LNCaP clone FGC (cell line): ENCODE data around the gene MROH8.

Source experiments
- DNase-seq: peaks from one replicate; pipeline ENCODE4 v3.0.0-alpha.2; 2011; ENCODE audit warnings: low read depth
- H3K4me3 ChIP-seq: 2 replicates; pipeline ENCODE4 v1.5.1; 2011; ENCODE audit warnings: mild to moderate bottlenecking, low read depth, low read length, control low read depth
- CTCF ChIP-seq: IDR thresholded peaks from 2 replicates; pipeline ENCODE4 v1.5.1; 2012; ENCODE audit warnings: mild to moderate bottlenecking; ENCODE audit not compliant: control insufficient read depth, insufficient read depth; ENCODE audit errors: extremely low read depth

Gene MROH8

GRCh38 chr20:37192137-37192854 is 12.9 kb upstream of the MROH8 start:
- DNase-seq, result peak; percentile 89
- peak; percentile 92 for TF ChIP-seq CTCF
- H3K4me3 ChIP-seq, result no peak overlapping the region

GRCh38 chr20:37190354-37191112 is 11.2 kb upstream of the MROH8 start:
- no peak for TF ChIP-seq CTCF
- no peak overlapping the region for H3K4me3 ChIP-seq
- DNase-seq, result no peak

- no peak overlapping the region for H3K4me3 ChIP-seq
- DNase-seq, result no peak
Measured at GRCh38 chr20:37189416-37190016, 10.2 kb upstream of the MROH8 start.

DNA sequence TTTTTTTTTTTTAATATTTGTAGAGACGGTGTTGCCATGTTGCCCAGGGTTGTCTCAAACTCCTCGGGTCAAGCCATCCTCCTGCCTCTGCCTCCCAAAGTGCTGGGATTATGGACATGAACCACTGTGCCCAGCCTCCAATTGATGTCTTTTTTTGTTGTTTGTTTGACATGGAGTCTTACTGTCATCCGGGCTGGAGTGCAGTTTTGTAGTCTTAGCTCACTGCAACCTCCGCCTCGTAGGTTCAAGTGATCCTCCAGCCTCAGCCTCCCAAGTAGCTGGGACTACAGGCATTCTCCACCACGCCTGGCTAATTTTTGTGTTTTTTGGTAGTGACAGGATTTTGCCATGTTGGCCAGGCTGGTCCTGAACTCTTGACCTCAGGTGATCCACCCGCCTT is 9.4 kb upstream of the MROH8 start:
- DNase-seq, result no peak
- H3K4me3 ChIP-seq, result no peak overlapping the region
- no peak for TF ChIP-seq CTCF

More at GRCh38 chr20:37189416-37190016, 10.2 kb upstream of the MROH8 start:
- TF ChIP-seq CTCF, result no peak

- TF ChIP-seq CTCF, result no peak
- no peak for DNase-seq
- no peak overlapping the region for H3K4me3 ChIP-seq
Measured at GRCh38 chr20:37185686-37186085, 6.3 kb upstream of the MROH8 start.

DNA sequence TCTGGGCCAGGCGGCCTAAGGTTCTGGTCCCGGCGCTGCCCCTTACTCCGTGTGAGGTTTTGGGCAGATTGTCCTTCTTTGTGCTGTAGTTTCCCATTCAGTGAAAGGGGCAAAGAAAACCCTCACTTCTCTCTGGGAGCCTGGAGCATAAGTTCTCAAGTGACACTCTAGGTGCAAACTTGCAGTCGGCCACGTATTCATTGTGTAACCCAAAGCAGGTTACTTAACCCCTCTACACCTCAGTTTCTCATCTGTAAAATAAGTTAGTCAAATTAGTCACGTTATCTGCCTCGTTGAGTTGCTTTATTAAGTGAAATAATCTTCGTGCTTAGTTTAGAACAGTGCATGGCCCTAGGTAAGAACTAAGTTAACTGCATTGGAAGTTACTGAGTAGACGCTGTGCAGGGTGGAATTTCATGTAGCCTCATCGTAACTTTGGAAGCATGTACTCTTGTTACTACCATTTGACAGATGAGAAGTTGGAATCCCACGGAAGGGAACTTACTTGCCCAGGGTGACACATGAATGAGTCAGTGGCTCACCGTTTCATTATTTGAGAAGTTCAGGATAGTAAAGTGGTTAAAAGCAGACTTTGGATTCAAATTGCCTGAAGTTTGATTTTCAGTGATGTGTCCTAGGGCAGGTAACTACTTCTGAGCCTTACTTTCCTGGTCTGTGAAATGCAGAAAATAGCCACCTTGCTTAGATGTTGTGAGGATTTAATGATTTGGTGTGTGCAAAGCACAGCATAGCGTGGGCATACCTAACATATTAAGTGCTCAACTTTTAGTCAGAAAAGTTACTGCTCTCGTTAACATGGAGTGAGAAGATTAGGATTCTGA is 556 bp upstream of the MROH8 start:
- DNase-seq, result no peak
- no peak for TF ChIP-seq CTCF
- peak overlapping the region; percentile 95 for H3K4me3 ChIP-seq
